ENCODE data around the gene MYG1. TPM values are rescaled to one million over a fixed set of nuclear protein-coding genes. Genes with fewer than 3 reads are reported as not detected.

The MYG1 gene
- total RNA-seq, 2 donors from 2014 or later = 30.6 to 32.5 TPM

Other genes starting within 250 kb of the MYG1 start
- 1 to 10 TPM; 1.4 to 3.1 TPM for gene TNS2, start 249.6 kb upstream of the MYG1 start, total RNA-seq
- 10 to 100 TPM; 23.1 to 29.6 TPM for gene SPRYD3, start 220.3 kb upstream of the MYG1 start, total RNA-seq
- gene IGFBP6, start 202.0 kb upstream of the MYG1 start, total RNA-seq = under 1 TPM in 1 of 2 donors, not detected in 1; 0.45 TPM
- 1 to 10 TPM in 1 of 2 donors, under 1 TPM in 1; 0.83 to 2.5 TPM for gene SOAT2, start 196.2 kb upstream of the MYG1 start, total RNA-seq
- 10 to 100 TPM; 24.3 to 34.6 TPM for gene ZNF740, start 119.0 kb upstream of the MYG1 start, total RNA-seq
- 10 to 100 TPM; 57.2 to 61.0 TPM for gene CSAD, start 118.8 kb upstream of the MYG1 start, total RNA-seq
- gene ITGB7, start 92.4 kb upstream of the MYG1 start, total RNA-seq = 100 to 1,000 TPM; 306 to 367 TPM
- gene RARG, start 67.5 kb upstream of the MYG1 start, total RNA-seq = 10 to 100 TPM; 57.6 to 57.8 TPM
- gene ESPL1, start 31.4 kb upstream of the MYG1 start, total RNA-seq = under 1 TPM; 0.30 to 0.83 TPM
- 100 to 1,000 TPM; 566 to 600 TPM for gene PFDN5, start 4.2 kb upstream of the MYG1 start, total RNA-seq
- 10 to 100 TPM; 31.2 to 31.8 TPM for gene AAAS, start 21.9 kb downstream of the MYG1 start, total RNA-seq
- not detected for gene SP7, start 36.7 kb downstream of the MYG1 start, total RNA-seq
- 10 to 100 TPM; 69.6 to 75.1 TPM for gene SP1, start 80.5 kb downstream of the MYG1 start, total RNA-seq
- not detected for gene AMHR2, start 124.2 kb downstream of the MYG1 start, total RNA-seq
- 100 to 1,000 TPM; 168 to 188 TPM for gene PRR13, start 142.0 kb downstream of the MYG1 start, total RNA-seq
- gene PCBP2, start 152.4 kb downstream of the MYG1 start, total RNA-seq = 1,000 to 10,000 TPM; 1,028 to 1,089 TPM
- gene MAP3K12, start 199.8 kb downstream of the MYG1 start, total RNA-seq = 10 to 100 TPM; 25.5 to 28.6 TPM
- gene TARBP2, start 201.6 kb downstream of the MYG1 start, total RNA-seq = 10 to 100 TPM; 28.4 to 29.3 TPM
- not detected for gene NPFF, start 207.8 kb downstream of the MYG1 start, total RNA-seq